ENCODE measurements around the gene TTC19.

The TTC19 gene

GRCh38 chr17:15999974-16000827, 577 bp downstream of the TTC19 start:
- Histone ChIP-seq H3K9ac (ENCODE audit: low read length in 5 of 5) (peak overlapping the region in 4 of 5 donors; percentile 83 to 90 (median 86)), H3K36me3 (ENCODE audit: control insufficient read depth in 5 of 5, insufficient read depth in 5 of 5, low read length in 5 of 5) (peaks cover 19 to 41% (median 29%) of the 10 kb centered on the region in 5 donors), H3K27me3 (ENCODE audit: control insufficient read depth in 5 of 5, insufficient read depth in 4 of 5, low read length in 5 of 5) (no peaks in the 10 kb centered on the region), H3K9me3 (ENCODE audit: control insufficient read depth in 5 of 5, low read length in 5 of 5) (peaks cover 0 to 3% (median 0%) of the 10 kb centered on the region in 5 donors), H3K4me1 (ENCODE audit: control insufficient read depth in 5 of 5, insufficient read depth in 5 of 5, low read length in 5 of 5) (peaks cover 4 to 34% (median 29%) of the 10 kb centered on the region in 5 donors), H3K4me3 (ENCODE audit: low read depth in 1 of 5, low read length in 5 of 5) (peak overlapping the region; percentile 81 to 92 (median 84)), H3K27ac (ENCODE audit: low read depth, low read length) (peak overlapping the region; percentile 77)

- H3K36me3 ChIP-seq (ENCODE audit: control insufficient read depth in 5 of 5, insufficient read depth in 5 of 5, low read length in 5 of 5) = peaks cover 24 to 52% (median 40%) of the 10 kb centered on the region in 5 donors
- no peak overlapping the region for H3K9ac ChIP-seq (ENCODE audit: low read length in 5 of 5)
- no peak overlapping the region for H3K27ac ChIP-seq (ENCODE audit: low read depth, low read length)
- H3K9me3 ChIP-seq (ENCODE audit: control insufficient read depth in 5 of 5, low read length in 5 of 5) = peaks cover 0 to 3% (median 0%) of the 10 kb centered on the region in 5 donors
- H3K4me3 ChIP-seq (ENCODE audit: low read depth in 1 of 5, low read length in 5 of 5) = peak overlapping the region in 3 of 5 donors; percentile 81 to 91 (median 84)
- H3K4me1 ChIP-seq (ENCODE audit: control insufficient read depth in 5 of 5, insufficient read depth in 5 of 5, low read length in 5 of 5) = peaks cover 4 to 34% (median 29%) of the 10 kb centered on the region in 5 donors
- H3K27me3 ChIP-seq (ENCODE audit: control insufficient read depth in 5 of 5, insufficient read depth in 4 of 5, low read length in 5 of 5) = no peaks in the 10 kb centered on the region
Measured at GRCh38 chr17:16001226-16001897, 1.7 kb downstream of the TTC19 start.

- no peak overlapping the region for H3K9ac ChIP-seq (ENCODE audit: low read length in 5 of 5)
- peaks cover 36 to 64% (median 52%) of the 10 kb centered on the region in 5 donors for H3K36me3 ChIP-seq (ENCODE audit: control insufficient read depth in 5 of 5, insufficient read depth in 5 of 5, low read length in 5 of 5)
- no peak overlapping the region for H3K27ac ChIP-seq (ENCODE audit: low read depth, low read length)
- peaks cover 4 to 34% (median 29%) of the 10 kb centered on the region in 5 donors for H3K4me1 ChIP-seq (ENCODE audit: control insufficient read depth in 5 of 5, insufficient read depth in 5 of 5, low read length in 5 of 5)
- no peak overlapping the region for H3K4me3 ChIP-seq (ENCODE audit: low read depth in 1 of 5, low read length in 5 of 5)
- H3K27me3 ChIP-seq (ENCODE audit: control insufficient read depth in 5 of 5, insufficient read depth in 4 of 5, low read length in 5 of 5) = no peaks in the 10 kb centered on the region
- H3K9me3 ChIP-seq (ENCODE audit: control insufficient read depth in 5 of 5, low read length in 5 of 5) = peaks cover 0 to 3% (median 0%) of the 10 kb centered on the region in 5 donors
Measured at GRCh38 chr17:16002708-16003260, 3.2 kb downstream of the TTC19 start.

GRCh38 chr17:16003841-16004240, 4.2 kb downstream of the TTC19 start:
- Histone ChIP-seq H3K9ac (ENCODE audit: low read length in 5 of 5) (no peak overlapping the region), H3K27ac (ENCODE audit: low read depth, low read length) (peak overlapping the region; percentile 4), H3K36me3 (ENCODE audit: control insufficient read depth in 5 of 5, insufficient read depth in 5 of 5, low read length in 5 of 5) (peaks cover 46 to 74% (median 63%) of the 10 kb centered on the region in 5 donors), H3K4me3 (ENCODE audit: low read depth in 1 of 5, low read length in 5 of 5) (no peak overlapping the region), H3K4me1 (ENCODE audit: control insufficient read depth in 5 of 5, insufficient read depth in 5 of 5, low read length in 5 of 5) (peaks cover 4 to 33% (median 21%) of the 10 kb centered on the region in 5 donors), H3K9me3 (ENCODE audit: control insufficient read depth in 5 of 5, low read length in 5 of 5) (peaks cover 0 to 3% (median 0%) of the 10 kb centered on the region in 5 donors), H3K27me3 (ENCODE audit: control insufficient read depth in 5 of 5, insufficient read depth in 4 of 5, low read length in 5 of 5) (no peaks in the 10 kb centered on the region)

GRCh38 chr17:16005636-16006035, 6.0 kb downstream of the TTC19 start:
- no peak overlapping the region for H3K9ac ChIP-seq (ENCODE audit: low read length in 5 of 5)

GRCh38 chr17:16007439-16007838, 7.8 kb downstream of the TTC19 start:
- no peak overlapping the region for H3K27ac ChIP-seq (ENCODE audit: low read depth, low read length)
- no peaks in the 10 kb centered on the region for H3K9me3 ChIP-seq (ENCODE audit: control insufficient read depth in 5 of 5, low read length in 5 of 5)
- H3K27me3 ChIP-seq (ENCODE audit: control insufficient read depth in 5 of 5, insufficient read depth in 4 of 5, low read length in 5 of 5) = no peaks in the 10 kb centered on the region
- peaks cover 48 to 68% (median 60%) of the 10 kb centered on the region in 5 donors for H3K36me3 ChIP-seq (ENCODE audit: control insufficient read depth in 5 of 5, insufficient read depth in 5 of 5, low read length in 5 of 5)
- peaks cover 0 to 20% (median 7%) of the 10 kb centered on the region in 5 donors for H3K4me1 ChIP-seq (ENCODE audit: control insufficient read depth in 5 of 5, insufficient read depth in 5 of 5, low read length in 5 of 5)
- no peak overlapping the region for H3K9ac ChIP-seq (ENCODE audit: low read length in 5 of 5)
- H3K4me3 ChIP-seq (ENCODE audit: low read depth in 1 of 5, low read length in 5 of 5) = no peak overlapping the region

More at GRCh38 chr17:16005636-16006035, 6.0 kb downstream of the TTC19 start:
- Histone ChIP-seq H3K4me3 (ENCODE audit: low read depth in 1 of 5, low read length in 5 of 5) (no peak overlapping the region), H3K27me3 (ENCODE audit: control insufficient read depth in 5 of 5, insufficient read depth in 4 of 5, low read length in 5 of 5) (no peaks in the 10 kb centered on the region), H3K9me3 (ENCODE audit: control insufficient read depth in 5 of 5, low read length in 5 of 5) (peaks cover 0 to 3% (median 0%) of the 10 kb centered on the region in 5 donors), H3K4me1 (ENCODE audit: control insufficient read depth in 5 of 5, insufficient read depth in 5 of 5, low read length in 5 of 5) (peaks cover 4 to 27% (median 11%) of the 10 kb centered on the region in 5 donors), H3K27ac (ENCODE audit: low read depth, low read length) (no peak overlapping the region), H3K36me3 (ENCODE audit: control insufficient read depth in 5 of 5, insufficient read depth in 5 of 5, low read length in 5 of 5) (peaks cover 46 to 74% (median 67%) of the 10 kb centered on the region in 5 donors)

GRCh38 chr17:16013943-16014407, 14.4 kb downstream of the TTC19 start:
- peak overlapping the region; percentile 2 for H3K27ac ChIP-seq (ENCODE audit: low read depth, low read length)

GRCh38 chr17:16019347-16019746, 19.7 kb downstream of the TTC19 start:
- Histone ChIP-seq H3K27me3 (ENCODE audit: control insufficient read depth in 5 of 5, insufficient read depth in 4 of 5, low read length in 5 of 5) (no peaks in the 10 kb centered on the region), H3K9ac (ENCODE audit: low read length in 5 of 5) (no peak overlapping the region), H3K27ac (ENCODE audit: low read depth, low read length) (no peak overlapping the region), H3K4me1 (ENCODE audit: control insufficient read depth in 5 of 5, insufficient read depth in 5 of 5, low read length in 5 of 5) (peaks cover 0 to 4% (median 0%) of the 10 kb centered on the region in 5 donors), H3K4me3 (ENCODE audit: low read depth in 1 of 5, low read length in 5 of 5) (no peak overlapping the region), H3K9me3 (ENCODE audit: control insufficient read depth in 5 of 5, low read length in 5 of 5) (no peaks in the 10 kb centered on the region), H3K36me3 (ENCODE audit: control insufficient read depth in 5 of 5, insufficient read depth in 5 of 5, low read length in 5 of 5) (peaks cover 6 to 28% (median 15%) of the 10 kb centered on the region in 5 donors)

More at GRCh38 chr17:16013943-16014407, 14.4 kb downstream of the TTC19 start:
- Histone ChIP-seq H3K9ac (ENCODE audit: low read length in 5 of 5) (no peak overlapping the region), H3K36me3 (ENCODE audit: control insufficient read depth in 5 of 5, insufficient read depth in 5 of 5, low read length in 5 of 5) (peaks cover 9 to 21% (median 17%) of the 10 kb centered on the region in 5 donors), H3K9me3 (ENCODE audit: control insufficient read depth in 5 of 5, low read length in 5 of 5) (no peaks in the 10 kb centered on the region), H3K4me3 (ENCODE audit: low read depth in 1 of 5, low read length in 5 of 5) (no peak overlapping the region), H3K4me1 (ENCODE audit: control insufficient read depth in 5 of 5, insufficient read depth in 5 of 5, low read length in 5 of 5) (peaks cover 0 to 10% (median 0%) of the 10 kb centered on the region in 5 donors), H3K27me3 (ENCODE audit: control insufficient read depth in 5 of 5, insufficient read depth in 4 of 5, low read length in 5 of 5) (no peaks in the 10 kb centered on the region)

- Histone ChIP-seq H3K4me3 (ENCODE audit: low read depth in 1 of 5, low read length in 5 of 5) (no peak overlapping the region), H3K4me1 (ENCODE audit: control insufficient read depth in 5 of 5, insufficient read depth in 5 of 5, low read length in 5 of 5) (peaks cover 0 to 6% (median 0%) of the 10 kb centered on the region in 5 donors), H3K27me3 (ENCODE audit: control insufficient read depth in 5 of 5, insufficient read depth in 4 of 5, low read length in 5 of 5) (no peaks in the 10 kb centered on the region), H3K9ac (ENCODE audit: low read length in 5 of 5) (no peak overlapping the region), H3K9me3 (ENCODE audit: control insufficient read depth in 5 of 5, low read length in 5 of 5) (no peaks in the 10 kb centered on the region), H3K36me3 (ENCODE audit: control insufficient read depth in 5 of 5, insufficient read depth in 5 of 5, low read length in 5 of 5) (peaks cover 45 to 61% (median 50%) of the 10 kb centered on the region in 5 donors), H3K27ac (ENCODE audit: low read depth, low read length) (no peak overlapping the region)
Measured at GRCh38 chr17:16023881-16024280, 24.3 kb downstream of the TTC19 start.

All from subcutaneous abdominal adipose tissue (tissue), 5 donors.